Measurements from ENCODE around the gene SOX18. TPM values are rescaled to one million over a fixed set of nuclear protein-coding genes. Genes with fewer than 3 reads are reported as not detected.

The SOX18 gene
- total RNA-seq, 1 donor from 2014 or later: not detected

GRCh38 chr20:64044484-64045247 is 4.8 kb downstream of the SOX18 start:
- H3F3A ChIP-seq (ENCODE audit: low read depth): peaks cover 23% of the 10 kb centered on the region
- H3K9me3 ChIP-seq (ENCODE audit: low read depth): no peaks in the 10 kb centered on the region
- H3K36me3 Mint-ChIP-seq: no peaks in the 10 kb centered on the region
- TF ChIP-seq EZH2phosphoT487 (IDR thresholded peaks at IDR 0.05) (no peak), EZH2 (IDR thresholded peaks at IDR 0.05) (no peak), CTCF (IDR thresholded peaks at IDR 0.05) (no peak)
- H3K9ac ChIP-seq: no peak overlapping the region
- no peak overlapping the region for H3K27ac ChIP-seq
- H3K4me2 ChIP-seq: no peak overlapping the region
- H3K36me3 ChIP-seq: no peaks in the 10 kb centered on the region
- no peak for DNase-seq (ENCODE audit: low spot score)
- no peak overlapping the region for H3K27ac Mint-ChIP-seq
- no peaks in the 10 kb centered on the region for H3K9me3 Mint-ChIP-seq
- H3K4me1 ChIP-seq: peaks cover 5% of the 10 kb centered on the region
- peaks cover 19% of the 10 kb centered on the region for H4K20me1 ChIP-seq (ENCODE audit: low read depth)
- peak overlapping the region; percentile 36 for H3K4me3 Mint-ChIP-seq
- H3K4me3 ChIP-seq: no peak overlapping the region
- H3K79me2 ChIP-seq (ENCODE audit: low read depth): no peaks in the 10 kb centered on the region
- no peak overlapping the region for H2AFZ ChIP-seq (replicated peaks)
- H3K27me3 ChIP-seq: peaks cover 100% of the 10 kb centered on the region
- H3K4me1 Mint-ChIP-seq: peaks cover 6% of the 10 kb centered on the region
- H3K27me3 Mint-ChIP-seq (ENCODE audit: insufficient read depth, low read depth): peaks cover 67% of the 10 kb centered on the region

GRCh38 chr20:64043768-64044167 is 5.7 kb downstream of the SOX18 start:
- peaks cover 71% of the 10 kb centered on the region for H3K27me3 Mint-ChIP-seq (ENCODE audit: insufficient read depth, low read depth)
- H3K9me3 Mint-ChIP-seq: no peaks in the 10 kb centered on the region
- Histone ChIP-seq H3K27me3 (peaks cover 100% of the 10 kb centered on the region), H3K4me2 (no peak overlapping the region), H3K36me3 (no peaks in the 10 kb centered on the region), H3K79me2 (ENCODE audit: low read depth) (no peaks in the 10 kb centered on the region), H2AFZ (replicated peaks) (no peak overlapping the region), H3K4me3 (no peak overlapping the region), H3K27ac (no peak overlapping the region), H3K9ac (no peak overlapping the region), H4K20me1 (ENCODE audit: low read depth) (peaks cover 24% of the 10 kb centered on the region), H3F3A (ENCODE audit: low read depth) (peaks cover 23% of the 10 kb centered on the region), H3K9me3 (ENCODE audit: low read depth) (no peaks in the 10 kb centered on the region), H3K4me1 (peaks cover 8% of the 10 kb centered on the region)
- no peak for DNase-seq (ENCODE audit: low spot score)
- peak overlapping the region; percentile 35 for H3K4me3 Mint-ChIP-seq
- H3K36me3 Mint-ChIP-seq: no peaks in the 10 kb centered on the region
- TF ChIP-seq EZH2phosphoT487 (IDR thresholded peaks at IDR 0.05) (no peak), EZH2 (IDR thresholded peaks at IDR 0.05) (peak; percentile 36), CTCF (IDR thresholded peaks at IDR 0.05) (no peak)
- H3K4me1 Mint-ChIP-seq: peaks cover 8% of the 10 kb centered on the region
- H3K27ac Mint-ChIP-seq: no peak overlapping the region

- peak; percentile 97 for TF ChIP-seq EZH2 (IDR thresholded peaks at IDR 0.05)
- TF ChIP-seq CTCF (IDR thresholded peaks at IDR 0.05): no peak
- TF ChIP-seq EZH2phosphoT487 (IDR thresholded peaks at IDR 0.05): peak; percentile 91
- Mint-ChIP-seq H3K27ac (no peak overlapping the region), H3K9me3 (no peaks in the 10 kb centered on the region), H3K4me1 (peaks cover 11% of the 10 kb centered on the region), H3K27me3 (ENCODE audit: insufficient read depth, low read depth) (peaks cover 71% of the 10 kb centered on the region), H3K4me3 (no peak overlapping the region), H3K36me3 (no peaks in the 10 kb centered on the region)
- Histone ChIP-seq H3K9me3 (ENCODE audit: low read depth) (no peaks in the 10 kb centered on the region), H2AFZ (replicated peaks) (peak overlapping the region; percentile 19), H3K4me2 (peak overlapping the region; percentile 69), H4K20me1 (ENCODE audit: low read depth) (peaks cover 26% of the 10 kb centered on the region), H3K4me1 (peaks cover 17% of the 10 kb centered on the region), H3K27ac (no peak overlapping the region), H3K27me3 (peaks cover 100% of the 10 kb centered on the region), H3F3A (ENCODE audit: low read depth) (peaks cover 15% of the 10 kb centered on the region), H3K36me3 (no peaks in the 10 kb centered on the region), H3K79me2 (ENCODE audit: low read depth) (no peaks in the 10 kb centered on the region), H3K9ac (no peak overlapping the region), H3K4me3 (peak overlapping the region; percentile 35)
- DNase-seq (ENCODE audit: low spot score): peak; percentile 37
Observed at GRCh38 chr20:64042054-64042781, 7.2 kb downstream of the SOX18 start.
